A549 (cell line): ENCODE data around the gene TLNRD1. TPM values are rescaled to one million over a fixed set of nuclear protein-coding genes. Genes with fewer than 3 reads are reported as not detected.

Source experiments
- ATAC-seq, 2 experiments: fragments of 200-7000 bp in 1 of 2; fragments of >200 bp in 1 of 2; cut with Nextera tagmentation in 1 of 2; cut with Tn5 transposase in 1 of 2; 3 replicates each; pipeline versions ENCODE4 v1.8.0 to v1.9.1; 2018 to 2020; ENCODE audit warnings: mild to moderate bottlenecking in 1 of 2, moderate library complexity in 1 of 2
- CTCF ChIA-PET: fragments of 300-600 bp; sonication (Branson Sonifier 250); formaldehyde crosslinking; extraction: SDS; loops from one replicate; lab custom pipeline; 2021; ENCODE audit warnings: antibody characterized with exemption, inconsistent platforms; lab: Yijun Ruan, JAX
- POLR2A ChIA-PET: fragments of 350-600 bp; formaldehyde crosslinking; extraction: SDS; loops from one replicate; lab custom pipeline; 2021; ENCODE audit warnings: antibody characterized with exemption, inconsistent platforms; lab: Yijun Ruan, JAX
- DNase-seq, 2 experiments: peaks; one replicate each; pipeline versions ENCODE4 v3.0.0 to v3.0.0-alpha.2; 2011 to 2016; ENCODE audit warnings: low read depth in 1 of 2, low spot score in 1 of 2
- FAIRE-seq: peaks from 2 replicates; lab custom pipeline; 2011; peaks lifted over from hg19 to GRCh38; lab: Jason Lieb, UNC
- H3K27ac ChIP-seq, 2 experiments: fragments of >200 bp; sonication (Bioruptor Twin); formaldehyde crosslinking; 3 replicates each; pipeline ENCODE4 v1.5.1; 2016 to 2017
- H3K4me1 ChIP-seq: fragments of >200 bp; sonication (Bioruptor Twin); formaldehyde crosslinking; 3 replicates; pipeline ENCODE4 v1.6.1; 2016
- H3K4me2 ChIP-seq: fragments of >200 bp; sonication (Bioruptor Twin); formaldehyde crosslinking; 3 replicates; pipeline ENCODE4 v1.6.1; 2016
- H3K4me3 ChIP-seq: fragments of >200 bp; sonication (Bioruptor Twin); formaldehyde crosslinking; 3 replicates; pipeline ENCODE4 v1.5.1; 2016
- H3K9me3 ChIP-seq: fragments of >200 bp; sonication (Bioruptor Twin); formaldehyde crosslinking; 3 replicates; pipeline ENCODE4 v1.6.1; 2016
- CHD2 ChIP-seq: fragments of 150-350 bp; IDR thresholded peaks from 2 replicates; pipeline ENCODE4 v1.6.1; 2014; ENCODE audit warnings: low read length; ENCODE audit not compliant: partially characterized antibody
- CTCF ChIP-seq: fragments of >200 bp; sonication (Bioruptor Twin); formaldehyde crosslinking; IDR thresholded peaks from 3 replicates; pipeline ENCODE4 v1.5.1; 2016
- EHMT2 ChIP-seq: fragments of 200-600 bp; sonication (generic); IDR thresholded peaks from 2 replicates; pipeline ENCODE4 v1.6.1; 2016; ENCODE audit warnings: antibody characterized with exemption, low read depth, mild to moderate bottlenecking, moderate library complexity
- ESRRA ChIP-seq: fragments of 150-350 bp; IDR thresholded peaks from 2 replicates; pipeline ENCODE4 v1.6.1; 2014; ENCODE audit warnings: mild to moderate bottlenecking, low read length, borderline replicate concordance
- HOXA7 ChIP-seq: fragments of 250-450 bp; sonication (Bioruptor Pico); IDR thresholded peaks from 2 replicates; pipeline ENCODE4 v1.5.0; 2020; ENCODE audit warnings: mild to moderate bottlenecking, moderate library complexity
- HOXB5 ChIP-seq: fragments of 250-450 bp; sonication (Bioruptor Pico); IDR thresholded peaks from 2 replicates; pipeline ENCODE4 v1.5.0; 2020; ENCODE audit warnings: mild to moderate bottlenecking, moderate library complexity
- JUN ChIP-seq, 2 experiments: fragments of >200 bp; sonication (Bioruptor Twin); formaldehyde crosslinking; IDR thresholded peaks; 2 replicates in 1 of 2; 3 replicates in 1 of 2; pipeline ENCODE4 v1.6.1; 2016 to 2017
- MAZ ChIP-seq: fragments of 150-350 bp; IDR thresholded peaks from 2 replicates; pipeline ENCODE4 v1.6.1; 2014; ENCODE audit warnings: antibody characterized with exemption, low read depth, low read length, borderline replicate concordance
- PBX3 ChIP-seq: IDR thresholded peaks from 2 replicates; pipeline ENCODE4 v1.6.1; 2012
- PHF8 ChIP-seq: fragments of 200-600 bp; sonication (generic); IDR thresholded peaks from 2 replicates; pipeline ENCODE4 v1.6.1; 2016; ENCODE audit warnings: low read depth, mild to moderate bottlenecking, antibody characterized with exemption, moderate library complexity, borderline replicate concordance
- POLR2AphosphoS2 ChIP-seq: conservative IDR thresholded peaks from 2 replicates; pipeline ENCODE4 v1.6.1; 2012; ENCODE audit warnings: low read length, improper control_type of control experiment, inconsistent platforms
- RARB ChIP-seq: fragments of 250-450 bp; sonication (Bioruptor Pico); IDR thresholded peaks from 2 replicates; pipeline ENCODE4 v1.8.0; 2021; ENCODE audit warnings: mild to moderate bottlenecking, moderate library complexity
- SMC3 ChIP-seq: fragments of >200 bp; sonication (Bioruptor Twin); formaldehyde crosslinking; IDR thresholded peaks from 3 replicates; pipeline ENCODE4 v1.6.1; 2018; ENCODE audit warnings: inconsistent platforms
- TP53 ChIP-seq: fragments of 250-450 bp; sonication (Bioruptor Pico); IDR thresholded peaks from 2 replicates; pipeline ENCODE4 v1.5.0; 2021; ENCODE audit warnings: mild to moderate bottlenecking, moderate library complexity
- ZC3H11A ChIP-seq: fragments of 450-650 bp; IDR thresholded peaks from 2 replicates; pipeline ENCODE4 v1.6.1; 2014; ENCODE audit warnings: antibody characterized with exemption, mild to moderate bottlenecking
- ZNF302 ChIP-seq: fragments of 250-450 bp; sonication (Bioruptor Pico); IDR thresholded peaks from 2 replicates; pipeline ENCODE4 v1.9.0; 2021; ENCODE audit warnings: inconsistent platforms, mild to moderate bottlenecking, moderate library complexity
- WGBS: methylation state at CpG from one replicate; pipeline ENCODE4 v1.1.6; 2017; ENCODE audit errors: missing lambda C conversion rate; 5-methylcytosine and 5-hydroxymethylcytosine counted together
- polyA plus RNA-seq, 4 experiments: library from polyadenylated mRNA; depleted of rRNA in 3 of 4; stranded (reverse); fragments of >200 nt; fragmentation: RNase III in 1 of 4; extraction: RNeasy Plus Mini Kit Qiagen cat#74134 plus additional on column Dnase treatment in 1 of 4; gene quantifications; 2 replicates in 3 of 4; 3 replicates in 1 of 4; pipeline ENCODE4 v1.2.3, GENCODE V29; 2011 to 2017
- TF ChIP-seq, protein P1 (sequence below): IDR thresholded peaks from 2 replicates; pipeline ENCODE4 v1.6.1; 2012
- TF ChIP-seq, protein P2 (sequence below): fragments of >200 bp; sonication (Bioruptor Twin); formaldehyde crosslinking; IDR thresholded peaks from 2 replicates; pipeline ENCODE4 v1.6.1; 2016
- TF ChIP-seq, protein P3 (sequence below): fragments of 250-450 bp; sonication (Bioruptor Pico); IDR thresholded peaks from 2 replicates; pipeline ENCODE4 v1.5.0; 2021; ENCODE audit warnings: mild to moderate bottlenecking, moderate library complexity, borderline replicate concordance

The TLNRD1 gene
- polyA plus RNA-seq, 2 of the 4 experiments (the other 2 are of a cell fraction): 6.6 to 7.2 TPM

GRCh38 chr15:81007428-81008064 is 6.8 kb downstream of the TLNRD1 start:
- DNase-seq: no peak
- peak in 1 of 2 experiments; percentile 48; a peak in 3 of 6 replicates for ATAC-seq
- POLR2A ChIA-PET: interaction anchor here (0.9 kb wide), 1 partner anchor 17 kb away, joined by 3 read pairs; no protein-coding TSS in a partner anchor
- FAIRE-seq: no peak
- peaks cover 19% of the 10 kb centered on the region for H3K4me1 ChIP-seq
- 80% methylated on average over 6 of the region's 6 CpGs for WGBS
- TF ChIP-seq POLR2AphosphoS2: no peak
- TF ChIP-seq ZC3H11A: no peak
- TF ChIP-seq, protein P1, sequence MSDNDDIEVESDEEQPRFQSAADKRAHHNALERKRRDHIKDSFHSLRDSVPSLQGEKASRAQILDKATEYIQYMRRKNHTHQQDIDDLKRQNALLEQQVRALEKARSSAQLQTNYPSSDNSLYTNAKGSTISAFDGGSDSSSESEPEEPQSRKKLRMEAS: no peak
- no peak for TF ChIP-seq HOXB5 (CRISPR knock-in tag)
- no peak for TF ChIP-seq PHF8
- no peak for TF ChIP-seq RARB (CRISPR knock-in tag)
- TF ChIP-seq TP53 (CRISPR knock-in tag): no peak
- TF ChIP-seq, all 56 proteins: peak for 0
- Histone ChIP-seq H3K9me3 (no peaks in the 10 kb centered on the region), H3K4me3 (no peak overlapping the region), H3K27ac (no peak overlapping the region), H3K4me2 (no peak overlapping the region)
- CTCF ChIA-PET: interaction anchor here (1.1 to 2.4 kb wide), 3 partner anchors 13 to 259 kb away, joined by 5 to 8 read pairs (median 8); no protein-coding TSS in a partner anchor

- H3K27ac ChIP-seq: no peak overlapping the region
- ChIA-PET POLR2A (interaction anchor here (0.9 kb wide), 1 partner anchor 18 kb away, joined by 3 read pairs; no protein-coding TSS in a partner anchor), CTCF (interaction anchor here (1.1 to 2.4 kb wide), 3 partner anchors 12 to 258 kb away, joined by 5 to 8 read pairs (median 8); no protein-coding TSS in a partner anchor)
- no peak overlapping the region for H3K4me3 ChIP-seq
- ATAC-seq: peak in 1 of 2 experiments; percentile 23; a peak in 2 of 6 replicates
- FAIRE-seq: no peak
- TF ChIP-seq HOXA7 (CRISPR knock-in tag): no peak
- TF ChIP-seq EHMT2: no peak
- TF ChIP-seq, protein P2, sequence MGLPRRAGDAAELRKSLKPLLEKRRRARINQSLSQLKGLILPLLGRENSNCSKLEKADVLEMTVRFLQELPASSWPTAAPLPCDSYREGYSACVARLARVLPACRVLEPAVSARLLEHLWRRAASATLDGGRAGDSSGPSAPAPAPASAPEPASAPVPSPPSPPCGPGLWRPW: no peak
- TF ChIP-seq PHF8: no peak
- TF ChIP-seq PBX3: no peak
- TF ChIP-seq ESRRA: no peak
- no peak for TF ChIP-seq SMC3
- TF ChIP-seq, protein P3, sequence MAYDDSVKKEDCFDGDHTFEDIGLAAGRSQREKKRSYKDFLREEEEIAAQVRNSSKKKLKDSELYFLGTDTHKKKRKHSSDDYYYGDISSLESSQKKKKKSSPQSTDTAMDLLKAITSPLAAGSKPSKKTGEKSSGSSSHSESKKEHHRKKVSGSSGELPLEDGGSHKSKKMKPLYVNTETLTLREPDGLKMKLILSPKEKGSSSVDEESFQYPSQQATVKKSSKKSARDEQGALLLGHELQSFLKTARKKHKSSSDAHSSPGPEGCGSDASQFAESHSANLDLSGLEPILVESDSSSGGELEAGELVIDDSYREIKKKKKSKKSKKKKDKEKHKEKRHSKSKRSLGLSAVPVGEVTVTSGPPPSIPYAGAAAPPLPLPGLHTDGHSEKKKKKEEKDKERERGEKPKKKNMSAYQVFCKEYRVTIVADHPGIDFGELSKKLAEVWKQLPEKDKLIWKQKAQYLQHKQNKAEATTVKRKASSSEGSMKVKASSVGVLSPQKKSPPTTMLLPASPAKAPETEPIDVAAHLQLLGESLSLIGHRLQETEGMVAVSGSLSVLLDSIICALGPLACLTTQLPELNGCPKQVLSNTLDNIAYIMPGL: no peak
- TF ChIP-seq ZNF302 (CRISPR knock-in tag): no peak
- no peak for TF ChIP-seq CTCF
- TF ChIP-seq CHD2: no peak
- no peak for TF ChIP-seq JUN (IDR thresholded peaks at IDR 0.05)
- no peak for TF ChIP-seq MAZ
- H3K4me1 ChIP-seq: peaks cover 12% of the 10 kb centered on the region; the same call in 2 of the 3 replicates
- H3K9me3 ChIP-seq: no peaks in the 10 kb centered on the region
- no peak for DNase-seq
- WGBS: 86% methylated on average over 2 of the region's 2 CpGs
- H3K4me2 ChIP-seq: no peak overlapping the region
Observed at GRCh38 chr15:81008312-81008711, 7.6 kb downstream of the TLNRD1 start.
